Hepatocyte (in vitro differentiated cells): Measurements from ENCODE around the gene CDH4.

ENCODE experiments used
- CTCF ChIP-seq: fragments of 200-600 bp; sonication (generic); IDR thresholded peaks from 2 replicates; pipeline ENCODE4 v1.5.1; 2016; ENCODE audit warnings: antibody characterized with exemption, mild to moderate bottlenecking; ENCODE audit not compliant: poor library complexity
- EZH2 ChIP-seq: fragments of 200-600 bp; sonication (generic); IDR thresholded peaks from 2 replicates; pipeline ENCODE4 v1.6.1; 2016; ENCODE audit warnings: antibody characterized with exemption, mild to moderate bottlenecking, borderline replicate concordance
- EZH2phosphoT487 ChIP-seq: fragments of 200-600 bp; sonication (generic); IDR thresholded peaks from one replicate; pipeline ENCODE4 v1.6.1; 2018; ENCODE audit warnings: antibody characterized with exemption, mild to moderate bottlenecking, low read depth, moderate library complexity; ENCODE audit not compliant: unreplicated experiment, severe bottlenecking

GRCh38 chr20:61978491-61978890, 726.4 kb downstream of the CDH4 start:
- no peak for TF ChIP-seq CTCF
- TF ChIP-seq EZH2 = no peak
- no peak for TF ChIP-seq EZH2phosphoT487
